HG03457 (cell line): ENCODE results near the gene PODXL2.

ENCODE experiments used
- ATAC-seq: cut with Tn5 transposase; IDR thresholded peaks from one replicate; pipeline ENCODE4 v1.9.1; 2021; ENCODE audit warnings: moderate number of reproducible peaks; ENCODE audit not compliant: unreplicated experiment

PODXL2 gene

GRCh38 chr3:127720161-127720823 is 91.3 kb downstream of the PODXL2 start:
- ATAC-seq: no peak

- ATAC-seq: no peak
Observed at GRCh38 chr3:127720985-127721935, 92.3 kb downstream of the PODXL2 start.

- no peak for ATAC-seq
Observed at GRCh38 chr3:127722091-127722784, 93.3 kb downstream of the PODXL2 start.
